Left lobe of liver (tissue), 2 donors: ENCODE measurements around the gene SEPTIN14. TPM values are rescaled to one million over a fixed set of nuclear protein-coding genes. Genes with fewer than 3 reads are reported as not detected.
"Not testable (repeated sequence)": the region's sequence is repeated elsewhere in the genome, so short reads cannot be mapped to it uniquely, and the experiment has no call there.

ENCODE experiments used
- ATAC-seq: fragments of 200-7000 bp; cut with Tn5 transposase; one replicate; pipeline ENCODE4 v1.9.1; 2020; ENCODE audit warnings: mild to moderate bottlenecking, moderate library complexity
- DNase-seq: peaks from one replicate; pipeline ENCODE4 v3.0.0-alpha.2; 2020; ENCODE audit warnings: low spot score
- total RNA-seq: library from RNA; stranded (reverse); gene quantifications from one replicate; pipeline ENCODE4 v1.2.1, GENCODE V29; 2021
- donor health status: DM: no; HTN: no; CAD: no; lungs with moderate emphysema.
- donor health status: DM: no; HTN: yes; CAD: no.

The SEPTIN14 gene
- total RNA-seq, 1 donor from 2014 or later, result not detected

DNA sequence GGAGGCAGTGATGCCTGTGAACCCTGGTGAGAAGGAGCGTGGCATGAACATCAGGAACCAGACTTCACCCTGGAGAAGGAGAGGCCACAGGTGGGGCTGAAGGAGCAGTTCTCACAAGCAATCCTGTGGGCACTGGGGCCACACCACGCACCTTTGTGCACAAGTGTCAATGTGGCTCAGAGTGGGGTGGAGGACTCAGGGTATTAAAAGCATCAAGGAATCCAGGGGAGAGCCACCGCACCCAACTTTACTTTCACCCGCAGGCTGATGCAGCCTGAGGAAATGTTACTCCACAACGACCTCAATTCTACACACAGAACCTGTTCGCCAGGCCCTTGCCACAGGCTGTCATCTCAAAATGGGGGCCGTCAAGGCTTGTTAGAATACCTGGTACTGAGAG lies 77.1 kb downstream of the SEPTIN14 start:
- not testable (repeated sequence) for DNase-seq, ATAC-seq

DNA sequence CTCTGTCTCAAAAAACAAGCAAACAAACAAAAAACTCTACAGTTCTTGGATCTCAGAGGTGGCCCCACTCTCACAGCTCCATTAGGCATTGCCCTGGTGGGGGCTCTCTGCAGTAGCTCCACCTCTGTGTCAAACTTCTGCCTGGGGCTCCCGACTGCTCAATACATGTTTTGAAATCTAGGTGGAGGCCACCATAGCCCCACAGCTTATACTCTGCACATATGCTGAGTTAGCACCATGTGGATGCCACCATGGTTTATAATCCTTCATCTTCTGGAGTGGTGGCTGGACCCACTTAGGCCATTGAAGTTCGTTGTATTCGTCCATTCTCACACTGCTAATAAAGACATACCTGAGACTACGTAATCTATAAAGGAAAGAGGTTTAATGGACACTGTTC lies 78.4 kb downstream of the SEPTIN14 start:
- ATAC-seq (no peak), DNase-seq (no peak)

DNA sequence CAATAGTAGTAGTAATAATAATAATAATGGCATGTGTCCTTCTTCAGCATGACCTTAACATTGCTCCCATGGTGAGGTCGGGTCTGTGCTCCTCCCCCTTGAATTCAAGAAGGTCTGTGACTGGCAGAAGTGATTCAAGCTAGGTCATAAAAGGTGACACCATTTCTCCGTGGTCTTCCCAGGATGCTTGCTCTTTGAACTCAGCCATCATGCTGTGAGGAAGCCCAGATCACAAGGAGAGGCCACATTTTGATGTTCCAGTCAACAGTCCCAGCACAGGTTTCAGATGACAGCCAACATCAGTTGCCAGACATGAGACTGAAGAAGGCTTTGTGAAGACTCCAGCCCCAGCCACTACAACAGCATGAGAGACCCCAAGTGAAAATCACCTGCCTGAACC lies 83.9 kb downstream of the SEPTIN14 start:
- ATAC-seq (no peak), DNase-seq (peak; percentile 3)

DNA sequence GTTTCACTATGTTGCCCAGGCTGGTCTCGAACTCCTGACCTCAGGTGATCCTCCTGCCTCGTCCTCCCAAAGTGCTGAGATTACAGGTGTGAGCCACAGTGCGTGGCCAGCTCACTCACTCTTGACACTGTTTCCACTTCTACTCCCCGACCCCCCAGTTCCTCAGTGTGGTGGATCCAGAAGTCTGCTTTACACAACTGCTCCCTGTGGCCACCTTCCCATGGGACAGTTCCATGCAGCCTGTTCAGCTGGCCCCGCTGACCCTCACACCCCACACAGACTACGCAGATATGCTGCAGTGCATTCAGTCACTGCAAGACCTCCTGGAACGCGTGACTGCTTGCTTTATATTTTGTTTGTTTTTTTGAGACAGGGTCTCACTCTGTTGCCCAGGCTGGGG lies 86.4 kb downstream of the SEPTIN14 start:
- peak; percentile 18 for DNase-seq
- no peak for ATAC-seq

DNA sequence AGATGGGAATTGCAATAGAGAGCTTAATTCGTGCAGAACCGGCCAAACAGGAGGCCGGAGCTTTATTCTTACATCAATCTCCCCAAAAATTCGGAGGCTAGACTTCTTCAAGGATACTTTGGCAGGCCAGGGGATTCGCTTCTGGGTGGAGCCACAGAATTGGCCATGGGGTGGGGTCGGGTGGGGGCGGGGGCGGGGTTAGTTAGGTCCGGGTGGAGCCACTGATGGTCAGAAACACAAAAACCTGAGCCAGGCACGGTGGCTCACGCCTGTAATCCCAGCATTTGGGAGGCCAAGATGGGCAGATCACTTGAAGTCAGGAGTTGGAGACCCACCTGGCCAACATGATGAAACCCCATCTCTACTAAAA lies 87.5 kb downstream of the SEPTIN14 start:
- no peak for ATAC-seq
- peak; percentile 18 for DNase-seq

DNA sequence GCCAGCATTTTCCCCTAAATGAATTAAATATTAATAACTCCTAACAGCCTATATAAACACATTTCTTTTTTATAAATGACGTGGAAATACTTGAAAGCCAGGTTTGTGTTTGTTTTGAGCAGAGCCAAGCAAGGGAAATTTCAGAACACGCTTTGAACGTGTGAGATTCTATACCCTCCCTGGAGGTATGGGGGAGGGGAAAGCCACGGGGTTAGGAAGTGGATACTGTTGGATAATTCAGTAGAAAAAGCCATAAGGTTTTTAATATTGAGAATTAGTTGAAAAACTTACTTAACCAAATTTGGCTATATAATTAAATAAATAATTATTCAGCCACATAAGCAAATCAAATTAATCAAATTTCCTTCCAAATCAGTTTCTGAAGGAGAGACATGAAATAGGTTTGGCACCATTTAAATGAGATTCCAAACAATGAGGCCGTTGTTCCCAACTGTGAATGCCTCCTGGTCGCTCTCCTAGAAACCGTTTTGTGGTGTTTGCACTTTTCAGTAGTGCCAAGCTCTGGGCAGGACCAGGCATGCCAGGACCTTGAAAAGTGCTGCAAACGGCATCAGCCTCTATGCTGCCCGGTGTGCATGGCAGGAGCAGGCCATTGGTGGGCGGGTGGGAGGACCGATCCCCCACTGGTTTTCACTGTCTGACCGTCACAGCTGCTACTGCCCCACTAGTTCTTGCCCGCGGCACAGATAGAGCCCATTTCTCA lies 88.1 kb downstream of the SEPTIN14 start:
- ATAC-seq (peak; percentile 55), DNase-seq (no peak)

DNA sequence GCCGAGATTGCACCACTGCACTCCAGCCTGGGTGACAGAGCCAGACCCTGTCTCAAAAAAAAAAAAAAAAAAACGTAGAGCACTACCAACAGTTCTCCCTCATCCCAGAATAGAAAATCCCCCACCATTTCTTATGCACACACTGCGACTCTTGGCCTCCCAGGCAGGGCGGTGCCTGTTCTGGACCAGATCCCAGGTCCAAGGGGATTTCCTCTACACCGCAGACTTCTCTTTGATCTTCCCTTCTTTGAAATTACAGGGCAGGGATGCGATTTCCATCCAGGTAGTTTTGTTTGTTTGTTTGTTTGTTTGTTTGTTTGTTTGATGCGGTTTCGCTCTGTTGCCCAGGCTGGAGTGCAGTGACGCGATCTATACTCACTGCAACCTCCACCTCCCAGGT lies 91.8 kb downstream of the SEPTIN14 start:
- DNase-seq (no peak), ATAC-seq (no peak)

DNA sequence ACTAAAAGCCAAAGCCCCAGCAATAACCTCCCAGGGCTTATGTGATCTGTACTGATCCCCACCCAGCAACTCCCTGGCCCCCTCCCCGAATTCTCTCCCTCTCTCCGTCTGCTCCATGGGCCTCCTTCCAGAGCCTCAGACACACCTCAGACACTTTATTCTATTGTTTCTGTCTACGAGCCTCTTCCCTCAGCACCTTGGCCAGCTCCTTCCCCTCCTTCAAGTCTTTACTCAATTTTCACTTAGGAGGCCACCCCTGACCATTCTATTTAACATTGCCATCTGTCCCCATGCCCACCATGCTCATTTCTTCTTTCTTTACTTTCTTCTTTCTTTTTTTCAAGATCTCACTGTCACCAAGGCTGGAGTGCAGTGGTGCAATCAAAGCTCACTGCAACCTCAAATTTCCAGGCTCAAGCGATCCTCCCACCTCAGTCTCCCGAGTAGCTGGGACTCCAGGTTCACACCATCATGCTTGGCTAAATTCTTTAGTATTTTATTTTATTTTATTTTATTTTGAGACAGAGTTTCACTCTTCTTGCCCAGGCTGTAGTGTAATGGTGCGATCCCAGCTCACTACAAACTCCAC lies 109.2 kb downstream of the SEPTIN14 start:
- not testable (repeated sequence) for DNase-seq, ATAC-seq

DNA sequence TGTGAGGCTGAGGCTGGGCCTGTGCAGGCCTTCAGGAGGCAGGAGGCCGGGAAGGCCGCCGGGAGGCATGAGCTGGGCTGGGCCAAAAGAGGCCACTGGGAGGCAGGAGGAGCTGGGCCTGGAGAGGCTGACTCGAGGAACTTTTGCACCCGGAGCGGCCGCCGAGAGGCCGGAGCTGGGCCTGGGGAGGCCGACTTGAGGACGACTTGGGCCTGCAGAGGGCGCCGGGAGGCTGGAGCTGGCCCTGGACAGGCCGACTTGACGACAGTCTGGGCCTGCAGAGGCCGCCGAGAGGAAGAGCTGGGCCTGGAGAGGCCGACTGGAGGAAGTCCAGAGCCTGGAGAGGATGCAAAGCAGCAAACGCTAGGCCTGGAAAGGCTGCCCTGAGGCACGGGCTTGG lies 117.8 kb downstream of the SEPTIN14 start:
- not testable (repeated sequence) for DNase-seq, ATAC-seq

Other genes starting within 250 kb of the SEPTIN14 start
- gene ZNF713, start 24.7 kb upstream of the SEPTIN14 start, total RNA-seq, result 0.45 TPM
- 9.5 TPM for gene MRPS17, start 89.1 kb upstream of the SEPTIN14 start, total RNA-seq
- gene NIPSNAP2, start 101.8 kb upstream of the SEPTIN14 start, total RNA-seq, result 6.1 TPM
- gene PSPH, start 188.7 kb upstream of the SEPTIN14 start, total RNA-seq, result 9.0 TPM
- 25.7 TPM for gene CCT6A, start 189.0 kb upstream of the SEPTIN14 start, total RNA-seq
- 83.3 TPM for gene SUMF2, start 201.5 kb upstream of the SEPTIN14 start, total RNA-seq
- 0.78 TPM for gene PHKG1, start 230.2 kb upstream of the SEPTIN14 start, total RNA-seq
- gene CHCHD2, start 243.7 kb upstream of the SEPTIN14 start, total RNA-seq, result 189 TPM